Activated naive CD8-positive, alpha-beta T cell (primary cell): Measurements from ENCODE around the gene BOC.

Source experiments
- H3K27ac Mint-ChIP-seq: one replicate; pipeline ENCODE4 v1.8.0; 2021; ENCODE audit warnings: mixed read lengths
- H3K27me3 Mint-ChIP-seq: one replicate; pipeline ENCODE4 v1.8.0; 2021; ENCODE audit warnings: mixed read lengths
- H3K36me3 Mint-ChIP-seq: one replicate; pipeline ENCODE4 v1.8.0; 2021; ENCODE audit warnings: mixed read lengths
- H3K4me1 Mint-ChIP-seq: one replicate; pipeline ENCODE4 v1.8.0; 2021; ENCODE audit warnings: low read depth, mixed read lengths
- H3K4me3 Mint-ChIP-seq: one replicate; pipeline ENCODE4 v1.8.0; 2021; ENCODE audit warnings: mild to moderate bottlenecking, mixed read lengths
- H3K9me3 Mint-ChIP-seq: one replicate; pipeline ENCODE4 v1.8.0; 2021; ENCODE audit warnings: low read depth, mixed read lengths

BOC gene

DNA sequence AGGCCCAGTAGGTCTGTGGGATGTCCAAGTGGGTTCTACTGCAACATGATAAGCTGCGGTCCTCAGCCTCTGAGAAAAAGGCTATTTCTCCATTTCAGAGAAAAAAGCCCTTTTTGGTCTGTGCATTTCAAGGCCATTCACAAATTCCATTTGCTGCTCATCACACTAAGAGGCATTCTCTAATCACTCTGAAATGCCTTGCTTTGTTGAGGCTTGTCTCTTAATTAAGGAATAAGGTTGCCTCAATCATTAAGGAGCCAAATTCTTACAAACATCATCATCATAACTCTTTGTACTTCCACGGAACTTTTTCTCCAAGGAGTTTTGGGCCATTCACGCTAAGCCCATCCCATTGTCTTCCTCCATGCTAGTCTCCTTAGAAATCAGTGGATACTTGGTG, 74.4 kb downstream of the BOC start:
- no peaks in the 10 kb centered on the region for H3K27me3 Mint-ChIP-seq
- H3K27ac Mint-ChIP-seq, result no peak overlapping the region
- H3K36me3 Mint-ChIP-seq, result no peaks in the 10 kb centered on the region
- H3K4me3 Mint-ChIP-seq, result no peak overlapping the region
- no peaks in the 10 kb centered on the region for H3K4me1 Mint-ChIP-seq
- H3K9me3 Mint-ChIP-seq, result no peaks in the 10 kb centered on the region

DNA sequence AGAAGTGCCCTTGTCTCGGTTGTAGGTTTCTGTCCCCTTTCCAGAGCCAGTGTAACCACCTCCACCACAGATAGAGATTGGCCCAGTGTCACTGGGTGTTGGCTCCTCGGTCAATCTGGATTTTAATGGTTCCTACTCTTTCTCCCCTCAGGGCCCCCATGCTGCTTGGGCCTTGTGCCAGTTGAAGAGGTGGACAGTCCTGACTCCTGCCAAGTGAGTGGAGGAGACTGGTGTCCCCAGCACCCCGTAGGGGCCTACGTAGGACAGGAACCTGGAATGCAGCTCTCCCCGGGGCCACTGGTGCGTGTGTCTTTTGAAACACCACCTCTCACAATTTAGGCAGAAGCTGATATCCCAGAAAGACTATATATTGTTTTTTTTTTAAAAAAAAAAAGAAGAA, 75.2 kb downstream of the BOC start:
- Mint-ChIP-seq H3K36me3 (no peaks in the 10 kb centered on the region), H3K27ac (no peak overlapping the region), H3K27me3 (no peaks in the 10 kb centered on the region), H3K4me1 (no peaks in the 10 kb centered on the region), H3K4me3 (no peak overlapping the region), H3K9me3 (no peaks in the 10 kb centered on the region)

DNA sequence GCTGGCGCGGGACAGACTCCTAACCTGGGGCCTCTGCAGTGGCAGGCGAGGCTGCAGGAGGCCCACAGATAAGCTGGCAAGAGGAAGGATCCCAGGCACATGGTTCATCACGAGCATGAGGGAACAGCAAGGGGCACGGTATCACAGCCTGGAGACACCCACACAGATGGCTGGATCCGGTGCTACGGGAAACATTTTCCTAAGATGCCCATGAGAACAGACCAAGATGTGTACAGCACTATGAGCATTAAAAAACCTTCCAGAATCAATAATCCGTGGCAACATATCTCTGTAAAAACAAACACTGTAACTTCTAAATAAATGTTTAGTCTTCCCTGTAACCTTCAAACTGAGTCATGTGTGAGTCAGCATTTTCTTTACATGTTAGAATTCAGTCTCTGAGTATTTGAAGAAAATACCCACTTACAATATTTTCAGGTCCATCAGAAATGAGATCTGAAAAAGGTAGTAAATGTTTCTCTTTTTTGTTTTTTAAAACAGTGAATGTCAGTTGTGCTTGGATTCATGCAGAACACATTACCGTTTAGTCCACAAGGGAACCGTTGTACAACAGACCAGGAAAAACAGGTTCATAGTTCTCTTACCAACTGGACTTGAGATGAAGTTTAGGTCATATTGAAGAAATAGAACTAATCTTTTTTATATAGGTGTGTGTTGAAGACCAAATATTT, 75.9 kb downstream of the BOC start:
- Mint-ChIP-seq H3K27ac (no peak overlapping the region), H3K27me3 (no peaks in the 10 kb centered on the region), H3K4me1 (no peaks in the 10 kb centered on the region), H3K4me3 (no peak overlapping the region), H3K9me3 (no peaks in the 10 kb centered on the region), H3K36me3 (no peaks in the 10 kb centered on the region)

DNA sequence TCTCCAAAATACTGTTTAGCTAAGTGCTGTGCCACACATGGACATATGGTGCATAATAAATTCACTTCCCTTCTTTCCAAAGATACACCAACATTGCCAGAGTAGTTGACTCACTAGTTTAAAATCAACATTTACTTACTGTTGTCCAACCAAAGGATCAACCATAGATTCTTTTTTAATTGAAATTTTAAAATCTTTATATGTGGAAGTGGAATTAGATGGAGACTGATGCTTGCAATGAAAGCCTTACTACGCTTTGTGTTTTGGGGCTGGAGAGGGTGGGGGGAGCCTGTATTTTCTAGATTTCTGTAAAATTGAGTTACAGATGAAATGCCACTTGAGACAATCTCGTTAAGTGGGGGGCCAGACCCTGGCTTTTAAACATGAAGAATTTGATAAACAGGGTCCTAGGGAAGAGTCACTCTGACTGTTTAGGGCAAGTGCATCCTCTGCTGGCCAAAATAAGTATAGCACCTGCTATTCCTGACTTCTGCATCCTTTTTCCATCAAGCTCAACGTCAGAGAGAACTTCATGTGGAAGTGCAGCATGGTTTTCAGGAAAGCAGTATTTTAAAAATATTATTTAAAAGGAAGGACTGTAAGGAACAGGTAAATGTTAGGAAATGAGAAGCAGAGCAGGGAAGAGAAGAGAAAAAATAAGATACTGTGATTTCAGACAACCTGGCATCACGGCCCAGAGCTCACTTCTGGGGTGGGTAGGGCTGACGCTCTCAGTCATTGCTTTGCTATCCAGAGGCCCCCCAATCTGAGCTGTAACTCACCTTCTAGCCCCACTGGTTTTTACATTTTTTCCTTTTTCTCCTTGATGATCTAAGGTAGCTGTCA, 76.7 kb downstream of the BOC start:
- Mint-ChIP-seq H3K4me1 (no peaks in the 10 kb centered on the region), H3K27me3 (no peaks in the 10 kb centered on the region), H3K9me3 (no peaks in the 10 kb centered on the region), H3K4me3 (no peak overlapping the region), H3K27ac (no peak overlapping the region), H3K36me3 (no peaks in the 10 kb centered on the region)

DNA sequence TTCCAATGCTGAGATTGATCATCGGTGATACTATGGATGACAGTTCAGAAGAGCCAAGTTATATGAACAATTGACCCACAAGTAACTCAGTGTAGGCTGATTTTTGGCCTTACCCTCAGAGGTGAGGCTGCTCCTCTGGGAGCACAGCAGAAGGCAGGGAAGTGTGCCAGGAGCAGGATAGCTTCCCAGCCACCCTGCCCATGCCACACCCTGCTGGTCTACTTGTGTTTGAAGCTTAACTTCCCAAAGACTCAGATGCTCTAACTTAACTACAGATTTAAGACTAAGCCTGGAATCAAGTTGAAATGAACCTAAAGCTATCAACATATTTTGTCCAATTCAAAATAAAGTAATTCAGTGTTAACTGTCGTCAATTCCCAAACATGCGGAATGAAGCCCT, 77.5 kb downstream of the BOC start:
- Mint-ChIP-seq H3K4me3 (no peak overlapping the region), H3K36me3 (no peaks in the 10 kb centered on the region), H3K27ac (no peak overlapping the region), H3K27me3 (no peaks in the 10 kb centered on the region), H3K9me3 (no peaks in the 10 kb centered on the region), H3K4me1 (no peaks in the 10 kb centered on the region)

DNA sequence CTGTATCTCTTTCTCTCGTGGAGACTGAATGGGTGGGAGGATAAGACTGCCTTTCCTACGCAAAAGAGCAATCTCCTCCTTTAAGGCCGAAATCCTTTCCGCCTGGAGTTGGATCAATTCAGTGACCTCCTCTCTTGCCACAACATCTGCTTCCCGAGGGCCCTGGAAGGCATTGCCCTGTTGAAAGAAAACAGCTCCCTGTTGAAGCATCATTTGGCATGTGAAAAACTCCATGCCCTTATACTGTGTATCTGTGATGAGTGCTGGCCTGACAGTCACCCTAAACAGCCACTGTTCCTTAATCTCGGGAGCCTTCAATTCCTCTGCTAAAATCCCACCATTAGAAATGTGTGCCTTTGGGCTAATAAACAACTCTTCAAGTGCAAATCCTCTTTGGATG, 80.2 kb downstream of the BOC start:
- H3K36me3 Mint-ChIP-seq, result no peaks in the 10 kb centered on the region
- no peak overlapping the region for H3K27ac Mint-ChIP-seq
- H3K27me3 Mint-ChIP-seq, result no peaks in the 10 kb centered on the region
- H3K9me3 Mint-ChIP-seq, result no peaks in the 10 kb centered on the region
- H3K4me1 Mint-ChIP-seq, result no peaks in the 10 kb centered on the region
- H3K4me3 Mint-ChIP-seq, result no peak overlapping the region

DNA sequence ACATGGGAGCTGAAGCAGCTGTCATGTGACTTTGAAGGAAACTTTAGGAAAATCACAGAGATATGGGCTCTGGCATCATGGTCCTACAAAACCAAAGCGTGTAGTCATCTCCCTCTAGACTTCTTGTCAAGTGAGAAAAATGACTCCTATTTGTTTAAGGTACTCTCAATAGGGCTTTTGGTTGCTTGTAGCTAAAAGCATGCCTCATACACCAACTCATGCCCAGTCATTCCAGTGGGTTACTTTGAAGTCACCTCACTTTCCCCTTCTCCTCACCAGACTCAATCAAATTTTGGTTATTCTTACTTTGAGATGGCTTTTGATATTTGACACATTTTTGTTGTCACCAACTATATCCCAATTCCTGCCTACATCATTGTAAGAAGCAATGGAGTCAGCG, 81.6 kb downstream of the BOC start:
- H3K9me3 Mint-ChIP-seq, result no peaks in the 10 kb centered on the region
- no peaks in the 10 kb centered on the region for H3K36me3 Mint-ChIP-seq
- H3K4me1 Mint-ChIP-seq, result no peaks in the 10 kb centered on the region
- H3K4me3 Mint-ChIP-seq, result no peak overlapping the region
- H3K27me3 Mint-ChIP-seq, result no peaks in the 10 kb centered on the region
- H3K27ac Mint-ChIP-seq, result no peak overlapping the region

DNA sequence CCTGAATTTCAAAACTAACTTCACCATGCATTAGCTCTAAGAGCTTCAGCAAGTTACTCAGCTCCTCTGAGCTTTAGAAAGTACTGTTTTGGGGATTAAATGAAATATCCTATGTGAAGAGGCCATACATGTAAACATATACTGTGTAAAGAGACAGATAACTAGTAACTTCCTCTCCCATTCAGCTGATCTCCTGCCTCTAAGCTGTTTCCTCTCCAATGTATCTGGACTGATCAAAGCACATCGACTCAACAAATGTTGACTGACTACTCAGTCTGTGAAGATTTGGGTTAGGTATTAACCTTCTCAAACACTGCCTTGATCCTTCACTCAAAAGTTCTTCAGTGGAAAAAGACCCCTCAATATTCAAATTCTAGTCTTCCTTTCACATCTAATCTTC, 82.0 kb downstream of the BOC start:
- no peak overlapping the region for H3K27ac Mint-ChIP-seq
- no peaks in the 10 kb centered on the region for H3K9me3 Mint-ChIP-seq
- no peak overlapping the region for H3K4me3 Mint-ChIP-seq
- H3K4me1 Mint-ChIP-seq, result no peaks in the 10 kb centered on the region
- no peaks in the 10 kb centered on the region for H3K27me3 Mint-ChIP-seq
- no peaks in the 10 kb centered on the region for H3K36me3 Mint-ChIP-seq

DNA sequence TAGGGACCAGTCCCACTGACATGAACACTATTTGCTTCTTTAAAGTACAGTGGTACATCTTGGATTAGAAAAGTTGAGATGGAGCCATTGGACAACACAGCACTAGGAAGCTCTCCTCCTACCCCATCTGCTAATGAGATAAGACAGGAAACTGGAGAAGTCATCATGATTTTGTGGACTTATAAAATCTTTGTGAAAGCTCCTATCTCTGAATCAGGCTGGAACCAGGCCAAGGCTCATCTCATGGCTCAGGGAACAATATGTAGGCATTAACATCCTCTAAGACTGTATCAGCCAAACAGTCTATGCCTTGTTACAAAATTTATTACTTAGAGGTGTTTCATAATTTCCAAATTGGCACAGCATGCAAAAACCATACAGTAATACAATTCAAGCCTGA, 84.1 kb downstream of the BOC start:
- Mint-ChIP-seq H3K4me1 (no peaks in the 10 kb centered on the region), H3K9me3 (no peaks in the 10 kb centered on the region), H3K27ac (no peak overlapping the region), H3K4me3 (no peak overlapping the region), H3K27me3 (no peaks in the 10 kb centered on the region), H3K36me3 (peaks cover 5% of the 10 kb centered on the region)

DNA sequence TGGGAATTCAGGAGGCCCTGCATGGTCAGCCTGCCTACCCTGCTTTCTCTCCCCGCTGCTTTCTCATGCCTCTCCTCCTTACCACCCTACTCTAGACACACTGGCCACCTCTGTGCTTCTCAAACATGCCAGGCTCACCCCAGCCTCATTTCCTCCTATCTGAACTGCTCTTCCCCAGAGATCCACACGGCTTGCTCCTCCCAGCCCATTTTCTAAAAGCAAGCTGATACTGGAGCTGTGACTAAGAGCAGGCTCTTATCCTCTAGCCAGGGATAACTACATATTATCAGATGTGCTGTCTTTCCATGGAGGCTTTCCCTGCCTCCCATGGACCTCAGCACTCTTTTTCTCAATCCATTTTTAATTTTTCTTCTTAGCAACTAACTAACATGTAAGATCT, 85.9 kb downstream of the BOC start:
- peaks cover 11% of the 10 kb centered on the region for H3K36me3 Mint-ChIP-seq
- H3K27ac Mint-ChIP-seq, result no peak overlapping the region
- no peak overlapping the region for H3K4me3 Mint-ChIP-seq
- no peaks in the 10 kb centered on the region for H3K9me3 Mint-ChIP-seq
- no peaks in the 10 kb centered on the region for H3K4me1 Mint-ChIP-seq
- no peaks in the 10 kb centered on the region for H3K27me3 Mint-ChIP-seq

DNA sequence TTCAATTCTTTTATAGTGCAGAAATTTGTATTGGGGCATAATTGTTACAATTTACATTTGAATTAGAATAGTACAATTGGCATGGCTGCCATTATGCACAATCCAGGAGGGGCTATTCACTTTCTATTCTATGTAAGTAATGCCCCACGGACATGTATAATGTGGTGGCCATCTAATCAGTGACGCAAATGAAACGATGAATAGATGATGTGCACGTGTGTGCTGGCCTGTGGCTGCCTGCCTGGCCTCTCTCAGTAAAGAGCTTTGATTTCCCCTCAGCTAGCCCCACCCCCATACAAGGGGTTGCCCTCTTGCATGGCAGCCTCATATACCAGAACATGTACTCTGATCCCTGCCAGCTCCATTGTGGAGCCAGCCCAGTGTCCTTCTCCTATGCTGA, 86.5 kb downstream of the BOC start:
- no peaks in the 10 kb centered on the region for H3K4me1 Mint-ChIP-seq
- no peak overlapping the region for H3K4me3 Mint-ChIP-seq
- no peaks in the 10 kb centered on the region for H3K27me3 Mint-ChIP-seq
- H3K27ac Mint-ChIP-seq, result no peak overlapping the region
- H3K36me3 Mint-ChIP-seq, result peaks cover 11% of the 10 kb centered on the region
- no peaks in the 10 kb centered on the region for H3K9me3 Mint-ChIP-seq

DNA sequence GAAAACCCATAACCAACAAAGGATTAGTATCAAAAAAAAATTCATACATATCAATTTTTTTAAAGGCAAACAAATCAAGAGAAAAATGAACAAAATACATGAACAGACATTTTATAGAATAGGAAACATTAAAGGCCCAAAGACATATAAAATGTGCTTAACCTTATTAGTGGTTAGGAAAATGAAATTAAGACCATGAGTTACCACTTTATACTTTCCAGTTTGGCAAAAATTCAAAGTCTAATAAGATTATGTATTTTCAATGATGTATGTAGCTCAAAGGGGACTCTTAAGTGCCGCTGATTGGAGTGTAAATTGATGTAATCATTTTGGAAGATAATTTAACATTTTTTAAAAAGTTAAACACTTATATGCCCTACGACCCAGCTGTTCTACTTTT, 89.2 kb downstream of the BOC start:
- Mint-ChIP-seq H3K4me1 (no peaks in the 10 kb centered on the region), H3K27ac (no peak overlapping the region), H3K27me3 (no peaks in the 10 kb centered on the region), H3K36me3 (peaks cover 20% of the 10 kb centered on the region), H3K9me3 (no peaks in the 10 kb centered on the region), H3K4me3 (no peak overlapping the region)

DNA sequence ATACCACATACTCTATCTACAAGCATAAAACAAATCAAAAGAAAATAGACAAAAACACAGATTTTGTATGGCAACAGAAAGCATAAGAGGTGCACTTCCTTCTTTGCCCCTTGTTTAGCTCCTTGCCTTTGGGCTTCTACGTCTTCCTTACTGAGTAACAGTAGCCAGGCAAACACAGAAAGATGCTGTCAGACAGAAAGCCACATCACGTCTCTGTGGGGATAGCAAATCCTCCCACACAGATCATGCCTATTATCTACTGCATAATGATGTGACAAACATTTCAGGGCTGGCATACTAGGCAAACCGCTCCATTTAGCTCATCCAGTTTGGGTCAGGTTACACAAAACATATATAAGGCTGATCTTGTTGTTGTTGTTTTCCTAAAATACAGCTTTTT, 92.7 kb downstream of the BOC start:
- Mint-ChIP-seq H3K4me1 (no peaks in the 10 kb centered on the region), H3K27ac (no peak overlapping the region), H3K27me3 (no peaks in the 10 kb centered on the region), H3K36me3 (peaks cover 22% of the 10 kb centered on the region), H3K9me3 (no peaks in the 10 kb centered on the region), H3K4me3 (no peak overlapping the region)

DNA sequence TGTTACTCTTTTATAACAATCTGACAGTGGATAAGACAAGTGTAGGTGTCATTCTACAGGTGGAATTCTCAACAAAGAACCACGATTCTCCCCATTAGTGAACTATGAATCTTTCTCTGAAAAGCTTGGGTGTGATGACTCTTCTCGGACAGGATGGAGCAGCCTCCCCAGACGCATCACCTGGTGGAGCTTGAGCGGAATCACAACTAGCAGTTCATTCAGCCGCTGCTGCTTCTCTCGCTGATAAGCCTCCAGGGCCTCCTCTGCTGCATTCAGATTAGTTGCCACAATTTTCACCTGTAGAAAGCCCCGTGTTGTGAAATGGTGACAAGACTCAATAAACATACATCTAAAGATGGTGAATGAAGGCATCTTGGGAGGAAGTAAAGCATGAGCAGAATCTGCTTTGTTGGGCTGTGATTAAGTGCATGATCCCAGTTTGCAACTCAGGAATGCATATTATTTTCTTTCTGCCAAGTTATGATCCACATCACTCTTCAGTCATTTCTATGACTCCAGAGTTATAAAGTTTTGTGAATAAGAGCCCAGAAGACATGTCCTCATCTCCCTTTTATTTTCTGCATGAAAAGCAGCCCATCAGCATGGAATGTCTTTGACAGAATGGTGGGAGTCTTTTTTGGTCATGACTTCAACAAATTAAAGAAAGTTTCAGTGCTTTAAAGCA, 93.6 kb downstream of the BOC start:
- Mint-ChIP-seq H3K4me3 (no peak overlapping the region), H3K27me3 (no peaks in the 10 kb centered on the region), H3K36me3 (peaks cover 22% of the 10 kb centered on the region), H3K27ac (no peak overlapping the region), H3K4me1 (no peaks in the 10 kb centered on the region), H3K9me3 (no peaks in the 10 kb centered on the region)

DNA sequence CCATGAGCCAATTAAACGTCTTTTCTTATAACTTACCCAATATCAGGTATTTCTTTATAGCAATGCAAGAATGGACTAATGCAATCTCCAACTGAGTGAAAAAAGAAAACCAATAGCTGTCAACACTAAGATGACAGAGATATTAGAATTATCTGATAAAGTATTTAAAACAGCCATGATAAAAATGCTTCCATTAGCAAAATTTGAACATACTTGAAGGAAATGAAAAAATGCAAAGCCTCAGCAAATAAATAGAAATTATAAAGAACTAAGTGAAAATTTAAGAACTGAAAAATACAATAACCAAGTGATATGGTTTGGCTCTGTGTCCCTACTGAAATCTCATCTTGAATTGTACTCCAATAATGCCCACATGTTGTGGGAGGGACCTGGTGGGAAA, 99.6 kb downstream of the BOC start:
- Mint-ChIP-seq H3K4me3 (no peak overlapping the region), H3K27ac (no peak overlapping the region)

More for the DNA sequence above, 99.6 kb downstream of the BOC start:
- H3K27me3 Mint-ChIP-seq, result no peaks in the 10 kb centered on the region
- H3K4me1 Mint-ChIP-seq, result no peaks in the 10 kb centered on the region
- H3K9me3 Mint-ChIP-seq, result peaks cover 22% of the 10 kb centered on the region
- H3K36me3 Mint-ChIP-seq, result peaks cover 46% of the 10 kb centered on the region
